Left hindlimb (tissue), 1 donor: ENCODE measurements around the gene PRKAG1.

ENCODE experiments used
- DNase-seq: peaks from one replicate; pipeline ENCODE4 v3.0.0-alpha.2; 2018

PRKAG1 gene

DNA sequence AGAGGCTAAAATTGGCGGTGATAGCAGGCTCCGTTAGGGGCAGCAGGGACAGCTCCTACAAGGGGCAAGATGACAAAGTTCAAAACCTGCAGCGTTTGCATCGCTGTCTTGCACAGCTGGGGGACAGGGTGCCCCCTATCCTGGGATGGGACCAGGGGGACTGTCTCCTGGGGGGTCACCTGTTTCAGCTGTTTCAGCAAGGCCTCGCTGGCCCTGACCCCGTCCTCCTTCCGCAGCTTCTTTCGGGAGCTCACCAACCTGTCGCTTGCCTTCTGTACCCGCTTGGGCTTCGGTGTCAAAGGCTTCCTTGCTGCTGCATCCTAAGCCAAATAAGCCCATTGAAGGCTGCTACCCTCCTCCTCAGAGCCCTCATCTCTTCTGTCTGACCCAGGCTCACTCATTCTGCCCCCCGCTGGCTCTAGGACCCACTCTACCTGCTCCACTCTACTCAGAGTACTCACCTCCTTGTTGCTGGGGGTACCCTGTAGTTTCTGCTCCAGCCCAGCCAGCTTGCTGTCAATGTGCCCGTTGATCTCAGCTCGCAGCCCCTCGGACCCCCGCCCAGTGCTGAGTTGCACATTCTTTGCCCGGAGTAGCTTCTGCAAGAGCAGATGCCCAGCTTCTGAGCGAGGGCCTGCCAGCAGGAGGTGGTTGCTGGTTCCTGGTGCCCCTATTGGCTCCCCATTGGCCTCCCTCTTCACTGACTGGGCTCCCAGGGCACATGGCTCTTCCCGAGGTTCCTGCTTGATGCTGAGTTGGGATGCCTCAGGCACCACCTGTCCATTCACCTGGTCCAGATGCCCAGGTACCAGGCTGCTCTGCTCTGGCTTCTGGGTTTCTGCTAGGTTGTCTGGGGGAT is 12.4 kb upstream of the PRKAG1 start:
- DNase-seq: no peak

DNA sequence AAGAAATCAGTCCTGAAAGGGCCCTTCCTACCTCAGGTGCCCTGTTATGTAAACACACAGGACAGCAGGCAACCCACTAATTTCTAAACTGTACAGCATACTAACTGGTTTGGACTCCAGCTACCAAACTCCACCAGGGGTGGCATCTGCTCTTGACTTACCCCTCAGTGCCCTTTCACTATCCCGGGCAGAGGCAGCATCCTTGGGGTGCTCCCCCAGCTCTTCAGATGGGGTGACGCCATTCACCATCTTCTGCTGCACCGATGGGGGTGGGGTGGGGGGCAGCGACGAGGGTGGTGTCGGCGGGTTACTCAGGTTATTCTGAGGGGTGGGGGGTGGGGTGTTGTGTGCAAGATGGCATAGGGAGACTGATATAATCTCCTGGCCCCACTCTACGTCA is 11.5 kb upstream of the PRKAG1 start:
- DNase-seq: no peak

DNA sequence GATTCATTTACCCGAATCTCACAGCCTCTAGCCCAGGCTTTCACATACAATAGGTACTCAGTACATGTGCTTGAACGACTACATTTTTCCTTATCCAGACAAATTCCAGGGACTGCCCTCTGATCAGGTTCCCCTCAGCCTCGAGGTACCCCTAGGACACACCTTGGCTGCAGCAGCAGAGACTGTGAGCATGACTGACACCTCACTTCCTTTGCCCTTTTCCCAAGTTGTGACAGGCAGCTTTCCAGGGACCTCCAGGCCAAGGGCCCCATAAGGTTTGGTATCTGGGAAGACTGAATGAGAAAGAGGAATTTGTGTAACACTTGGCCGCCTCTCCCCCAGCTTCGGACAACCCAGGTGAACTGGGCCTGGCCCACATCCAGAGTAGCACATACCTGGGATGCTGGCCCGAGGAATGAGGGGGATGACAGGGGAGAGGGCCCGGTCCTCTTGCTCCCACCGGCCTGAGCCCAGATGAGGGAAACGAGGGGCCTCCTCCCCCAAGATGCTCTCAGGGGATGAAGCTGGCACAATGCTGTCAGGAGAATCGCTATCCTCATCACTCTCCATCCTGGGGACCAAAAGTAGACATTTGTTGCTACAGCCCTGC is 10.2 kb upstream of the PRKAG1 start:
- DNase-seq: no peak

DNA sequence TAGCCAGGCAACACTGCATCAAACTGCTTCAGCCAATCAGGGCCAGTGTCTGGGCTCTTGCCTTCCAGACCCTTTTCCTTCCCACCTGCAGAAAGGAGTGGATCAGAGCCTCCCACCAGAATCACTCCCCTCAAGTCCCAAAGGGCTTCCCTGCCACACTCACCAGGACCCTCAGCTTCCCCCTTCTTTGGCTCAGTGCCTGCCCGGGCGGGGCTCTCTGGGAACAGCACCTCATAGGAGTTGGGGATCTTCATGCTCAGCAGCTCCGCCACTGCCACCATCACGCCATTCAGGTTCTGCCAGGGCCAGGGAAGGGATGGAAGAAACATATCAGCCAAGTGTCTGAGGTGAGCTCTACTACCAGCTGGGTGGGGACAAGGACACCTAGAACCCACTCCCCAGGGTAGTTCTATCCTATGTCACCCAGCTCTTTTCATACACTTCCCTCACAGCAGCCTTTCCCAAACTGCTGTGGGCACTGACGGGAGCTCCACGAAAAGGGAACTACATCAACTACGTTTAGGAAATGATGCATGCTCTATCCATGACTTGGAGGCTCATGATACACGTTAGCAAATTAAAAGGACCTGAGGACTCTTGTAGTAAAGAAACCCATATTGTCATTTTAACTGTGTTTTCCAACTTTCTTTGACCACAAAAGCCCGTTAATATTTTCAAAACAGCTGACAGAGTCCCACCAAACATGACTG is 9.4 kb upstream of the PRKAG1 start:
- DNase-seq: no peak

DNA sequence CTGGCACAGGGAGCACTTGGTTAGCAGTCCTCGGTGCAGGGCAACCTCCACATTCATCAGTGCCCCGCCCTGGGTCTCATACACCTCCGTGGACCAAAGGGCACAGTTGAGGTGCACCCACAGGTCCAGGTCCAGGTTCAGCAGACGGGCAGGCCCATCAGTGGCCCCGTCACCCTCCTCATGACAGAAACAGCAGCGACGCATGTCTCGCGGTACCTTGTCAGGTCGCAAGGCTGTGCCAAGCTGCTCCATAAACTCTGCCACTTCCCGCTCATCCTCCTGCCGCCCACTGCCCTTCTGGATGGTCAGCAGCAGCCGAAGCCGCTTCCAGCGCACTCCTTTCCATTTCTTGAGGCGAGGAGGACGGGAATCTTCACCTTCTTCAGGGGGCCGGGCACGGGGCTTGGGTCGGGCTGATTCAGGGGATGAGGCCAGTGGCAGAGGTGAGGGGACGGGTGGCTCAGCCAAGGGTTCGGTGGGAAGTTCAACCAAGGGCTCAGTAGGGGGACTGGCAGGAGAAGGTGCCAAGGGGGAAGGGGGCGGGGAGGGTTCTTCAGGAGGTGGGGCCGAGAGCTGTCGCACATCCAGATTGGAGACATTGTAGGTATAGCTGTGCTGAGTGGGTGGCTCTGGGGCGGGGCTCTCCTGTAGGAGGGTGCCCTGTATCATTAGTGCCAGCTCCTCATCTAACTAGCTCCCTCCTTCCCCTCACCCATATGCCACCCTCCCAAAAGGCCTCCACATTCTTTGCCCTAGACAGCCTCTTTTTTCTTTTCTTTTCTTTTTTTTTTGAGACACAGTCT is 8.3 kb upstream of the PRKAG1 start:
- DNase-seq: no peak

DNA sequence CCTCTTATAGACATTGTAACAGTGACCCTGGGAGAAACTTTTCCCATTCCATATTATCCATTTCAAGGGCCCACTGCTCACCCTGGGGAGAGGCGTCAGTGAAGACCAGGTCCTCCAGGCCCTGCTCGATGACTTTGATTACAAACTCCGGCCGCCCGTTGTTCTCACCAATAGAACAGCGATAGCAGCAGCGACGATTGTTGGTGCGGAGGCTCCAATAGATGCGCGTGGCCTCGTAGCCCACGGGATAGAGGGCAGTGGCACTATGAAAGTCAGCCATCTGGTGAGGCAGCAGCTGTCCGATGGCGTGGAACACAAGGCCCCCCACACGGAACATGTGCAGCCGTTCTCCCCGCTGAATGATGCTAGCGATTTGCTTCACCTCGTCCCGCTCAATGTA is 7.5 kb upstream of the PRKAG1 start:
- no peak for DNase-seq

DNA sequence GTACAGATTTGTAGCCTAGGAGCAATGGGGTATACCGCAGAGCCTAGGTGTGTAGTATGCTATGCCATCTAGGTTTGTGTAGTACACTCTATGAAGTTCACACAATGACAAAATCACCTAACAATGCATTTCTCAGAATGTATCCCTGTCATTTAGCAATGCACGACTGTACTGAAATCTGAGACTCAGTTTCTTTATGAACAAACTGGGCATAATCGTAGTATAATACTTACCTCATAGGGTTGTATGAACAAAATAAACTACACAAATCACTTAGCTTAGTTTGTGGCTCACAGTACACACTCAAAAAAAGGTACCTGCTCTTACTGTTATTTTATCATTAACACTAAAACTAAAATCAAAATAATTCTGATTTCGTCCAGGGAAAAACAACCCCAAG is 6.9 kb upstream of the PRKAG1 start:
- no peak for DNase-seq

DNA sequence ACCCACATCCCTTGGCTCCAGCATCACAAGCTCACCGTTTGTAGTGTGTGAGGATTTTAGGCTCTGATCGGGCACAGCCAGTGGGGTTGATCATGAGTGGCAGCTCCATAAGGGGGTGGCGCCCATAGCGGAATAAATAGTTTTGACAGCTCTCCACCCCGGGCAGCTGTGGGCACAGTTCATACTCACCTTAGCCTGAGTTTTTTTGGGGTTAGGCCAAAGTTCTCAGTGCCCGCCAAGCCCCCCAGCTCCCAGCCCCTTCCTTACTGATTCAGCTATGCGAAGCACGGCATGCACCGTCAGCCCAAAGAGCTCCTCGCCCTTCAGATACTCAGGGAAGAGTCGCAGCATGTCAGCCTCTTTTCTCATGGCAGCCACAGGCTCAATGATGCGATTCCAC is 6.0 kb upstream of the PRKAG1 start:
- no peak for DNase-seq

DNA sequence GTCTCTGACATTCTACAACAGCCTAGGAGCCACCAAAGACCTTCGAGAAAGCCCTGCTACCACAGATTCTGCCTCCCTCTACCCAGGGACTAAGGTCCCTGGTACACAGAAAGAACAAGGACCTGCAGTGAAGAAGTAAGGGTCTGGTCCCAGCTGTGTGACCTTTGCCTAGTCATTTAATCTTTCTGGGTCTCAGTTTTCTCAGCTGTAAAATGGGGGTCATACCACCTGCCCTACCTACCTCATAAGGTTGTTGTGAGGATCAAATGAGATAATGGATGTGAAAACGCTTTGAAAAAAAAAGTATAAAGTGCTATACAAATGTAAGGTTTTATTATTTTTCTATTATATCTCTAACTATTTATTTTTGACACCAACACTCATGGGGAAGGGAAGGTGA is 5.2 kb upstream of the PRKAG1 start:
- no peak for DNase-seq

DNA sequence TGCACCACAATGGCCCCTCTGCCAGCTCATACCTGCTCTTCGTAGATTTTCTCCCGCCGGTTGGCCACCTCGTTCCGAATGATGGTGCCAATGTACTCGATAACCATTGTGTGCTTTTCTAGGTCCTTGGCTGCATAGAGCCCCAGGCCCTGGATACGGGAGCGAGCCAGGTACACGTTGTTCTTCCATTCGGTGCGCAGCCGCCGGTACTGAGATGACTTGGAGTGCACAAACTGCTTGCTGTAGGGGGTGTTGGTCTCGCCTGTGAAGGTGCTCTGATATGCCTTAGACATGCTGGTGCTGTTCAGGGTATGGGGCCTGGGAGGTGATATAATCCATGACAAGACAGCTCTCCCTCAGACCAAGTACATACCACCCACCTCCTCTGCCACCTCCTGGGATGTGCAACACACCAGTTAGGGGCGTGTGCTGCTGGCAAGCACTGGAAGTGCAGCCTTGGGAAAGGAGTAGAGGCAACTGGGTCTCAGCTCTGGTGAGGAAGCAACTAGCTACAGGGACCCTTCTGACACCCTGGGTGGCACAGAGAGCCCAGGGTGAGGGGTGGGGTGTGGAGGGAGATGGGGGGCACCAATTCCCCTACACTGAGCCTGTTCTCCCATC is 4.1 kb upstream of the PRKAG1 start:
- no peak for DNase-seq

DNA sequence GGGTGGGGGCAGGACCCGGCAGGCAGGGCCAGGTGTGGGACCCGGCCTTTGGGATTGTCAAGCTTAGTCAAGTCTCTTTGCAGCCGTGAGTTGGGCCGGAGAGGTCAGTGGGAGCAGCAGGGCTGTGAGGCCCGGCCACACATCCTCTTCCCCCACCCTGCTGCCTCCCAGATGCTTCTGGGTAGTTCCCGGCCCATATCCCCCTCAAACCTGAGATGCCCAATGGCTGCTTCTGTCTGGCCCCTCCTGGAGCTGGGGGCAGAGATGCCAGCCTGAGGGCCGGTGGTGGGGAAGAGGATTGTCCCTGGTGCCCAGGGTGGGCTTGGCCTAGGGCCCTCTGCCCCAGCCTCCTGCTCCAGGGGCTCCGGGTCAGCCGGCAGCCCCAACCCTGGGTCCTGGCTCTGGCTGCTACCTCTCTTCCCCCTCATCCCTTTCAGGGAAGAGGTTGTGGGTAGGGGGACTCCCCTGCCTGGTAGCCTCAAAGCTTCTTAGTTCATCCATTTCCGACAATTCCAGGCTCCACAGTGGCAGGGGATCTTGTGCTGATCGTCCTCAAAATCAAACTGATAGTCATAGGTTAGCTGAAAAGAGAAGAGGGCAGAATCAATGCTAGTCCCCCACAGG is 2.8 kb upstream of the PRKAG1 start:
- DNase-seq: no peak

DNA sequence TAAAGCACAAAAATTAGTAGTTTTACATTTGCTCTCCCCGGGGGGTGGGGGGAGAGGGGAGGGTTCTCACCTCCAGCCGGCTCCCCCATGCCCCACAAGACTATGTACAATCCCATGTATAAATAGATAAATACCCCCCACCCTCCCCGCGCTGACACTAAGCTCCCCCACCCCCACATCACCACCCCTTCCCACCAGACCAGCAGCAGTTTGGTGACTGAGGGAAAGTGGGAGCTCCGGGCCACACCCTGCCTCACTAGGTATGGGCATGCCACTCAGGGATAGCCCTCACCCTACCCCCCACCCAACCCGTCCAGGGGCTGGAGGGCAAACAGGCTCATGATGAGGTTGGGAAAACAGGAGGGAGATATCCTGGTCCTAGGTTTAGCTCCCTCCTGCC is 1.9 kb upstream of the PRKAG1 start:
- no peak for DNase-seq

DNA sequence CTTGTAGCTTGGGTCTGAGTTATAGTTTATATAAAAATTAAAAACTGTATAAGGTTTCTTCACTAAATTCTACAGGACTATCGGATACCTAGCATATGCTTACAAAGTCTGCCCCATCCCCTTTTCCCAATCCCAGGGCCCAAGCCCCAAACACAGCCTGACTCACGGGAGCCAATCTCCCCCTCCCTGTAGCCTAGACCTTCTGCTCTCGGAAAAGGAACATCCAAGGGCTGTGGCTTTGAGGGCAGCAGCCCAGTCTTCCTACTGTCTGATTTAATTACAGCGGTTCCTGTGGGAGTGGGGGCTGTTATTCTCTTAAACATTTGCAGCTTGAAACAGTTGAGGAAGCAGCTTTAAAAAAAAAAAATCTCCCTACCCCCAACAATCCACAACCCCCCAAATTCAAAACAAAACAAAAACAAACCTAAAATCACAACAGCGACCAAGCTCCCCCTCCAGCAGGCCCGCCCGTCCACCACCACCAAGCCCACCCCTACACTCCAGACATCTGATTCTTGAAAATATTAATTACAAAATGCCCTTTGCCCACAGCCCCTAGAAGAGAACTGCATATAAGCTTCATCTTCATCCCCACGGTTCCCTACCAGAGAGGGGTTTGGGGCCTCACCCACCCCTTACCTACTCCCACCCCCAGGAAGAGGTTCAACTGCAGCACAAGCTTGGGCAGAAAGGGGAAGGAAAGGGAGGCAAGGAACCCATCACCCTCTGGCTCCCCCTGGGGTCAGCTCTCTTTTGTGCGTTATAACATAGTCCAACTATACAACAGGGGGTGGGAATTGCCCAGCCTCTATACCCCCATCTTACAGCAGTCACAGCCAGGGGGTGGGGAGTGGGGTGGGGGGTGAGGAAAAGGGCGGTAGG is 1.1 kb upstream of the PRKAG1 start:
- DNase-seq: no peak

DNA sequence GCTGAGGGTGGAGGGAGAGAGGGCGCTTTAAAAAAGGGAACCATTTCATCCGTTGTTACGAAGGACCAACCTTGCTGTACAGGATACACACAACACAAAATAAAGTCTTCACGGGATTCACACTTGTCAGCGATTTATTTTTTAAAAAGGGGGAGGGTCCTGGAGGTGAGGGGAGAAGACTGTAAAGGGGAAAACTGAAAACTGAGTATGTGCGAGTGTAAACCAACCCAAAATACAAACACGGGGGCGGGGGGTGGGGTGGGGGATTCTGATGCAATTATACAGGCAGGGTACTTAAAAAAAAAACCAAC is 499 bp upstream of the PRKAG1 start:
- no peak for DNase-seq

DNA sequence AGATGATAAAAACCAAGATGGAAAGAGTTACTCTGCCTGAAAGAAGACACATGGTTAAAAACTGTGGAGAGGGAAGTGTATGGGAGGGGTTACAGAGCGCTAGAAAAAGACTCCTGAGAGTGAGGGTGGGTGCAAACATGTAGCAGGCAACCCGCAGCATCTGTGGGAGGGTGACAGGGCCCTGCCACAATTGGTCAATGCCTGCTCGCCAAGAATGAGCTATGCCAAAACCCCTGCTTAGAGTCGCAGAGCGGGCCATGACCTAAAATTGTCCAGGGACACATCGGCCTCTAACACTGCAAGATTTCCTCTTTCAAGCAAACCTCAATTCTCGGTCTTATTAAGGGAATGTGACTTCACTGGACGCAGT is 700 bp downstream of the PRKAG1 start:
- no peak for DNase-seq

DNA sequence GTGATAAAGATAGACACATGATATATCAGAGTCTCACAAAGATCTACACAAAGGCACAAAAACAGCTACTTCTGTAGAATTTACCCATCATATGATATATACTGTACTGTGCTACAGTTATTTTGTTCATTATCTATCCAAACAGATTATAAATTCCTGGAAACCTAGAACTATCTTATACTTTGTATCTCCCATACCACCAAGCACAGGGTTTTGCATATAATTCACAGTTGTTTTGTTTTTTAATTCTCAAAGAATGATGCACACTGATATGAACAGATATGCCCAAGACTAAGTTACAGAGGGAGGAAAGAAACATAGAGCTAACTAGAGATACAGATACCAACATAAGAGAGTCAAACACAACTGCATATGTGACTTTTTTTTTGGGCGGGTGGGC is 3.4 kb downstream of the PRKAG1 start:
- DNase-seq: no peak

DNA sequence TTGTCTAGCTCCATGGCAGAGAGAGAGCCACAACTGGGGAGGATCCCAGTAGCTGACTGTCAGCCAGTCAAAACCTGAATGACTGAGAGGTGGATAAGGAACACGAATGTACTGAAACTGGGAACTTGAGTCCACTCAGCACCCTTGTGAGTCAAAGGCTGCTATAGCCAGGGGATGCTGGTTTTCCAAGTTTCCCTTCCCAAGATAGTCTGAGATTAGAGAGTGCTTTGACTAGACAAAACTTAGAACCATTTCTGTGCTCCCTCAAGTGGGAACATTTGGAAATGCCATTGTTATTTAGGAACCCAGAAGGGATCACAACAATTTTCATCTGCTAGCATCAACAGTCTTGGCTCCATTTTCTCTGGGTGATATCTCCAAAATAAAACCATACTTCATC is 4.0 kb downstream of the PRKAG1 start:
- DNase-seq: no peak

DNA sequence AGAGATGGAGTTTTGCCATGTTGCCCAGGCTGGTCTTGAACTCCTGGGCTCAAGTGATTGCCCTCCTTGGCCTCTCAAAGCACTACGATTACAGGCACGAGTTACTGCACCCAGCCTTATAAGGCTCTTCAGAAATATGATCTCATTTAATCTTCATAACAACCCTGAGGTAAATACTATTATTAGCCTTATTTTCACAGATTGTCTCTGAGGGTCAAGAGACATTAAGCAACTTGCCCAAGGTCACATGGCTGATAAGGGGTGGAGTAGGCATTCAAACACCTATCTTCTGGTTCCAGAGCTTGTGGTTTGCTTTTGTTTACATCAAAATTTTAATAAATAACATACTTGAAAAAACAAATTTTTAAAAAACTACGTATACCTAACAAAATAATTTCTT is 5.1 kb downstream of the PRKAG1 start:
- no peak for DNase-seq

DNA sequence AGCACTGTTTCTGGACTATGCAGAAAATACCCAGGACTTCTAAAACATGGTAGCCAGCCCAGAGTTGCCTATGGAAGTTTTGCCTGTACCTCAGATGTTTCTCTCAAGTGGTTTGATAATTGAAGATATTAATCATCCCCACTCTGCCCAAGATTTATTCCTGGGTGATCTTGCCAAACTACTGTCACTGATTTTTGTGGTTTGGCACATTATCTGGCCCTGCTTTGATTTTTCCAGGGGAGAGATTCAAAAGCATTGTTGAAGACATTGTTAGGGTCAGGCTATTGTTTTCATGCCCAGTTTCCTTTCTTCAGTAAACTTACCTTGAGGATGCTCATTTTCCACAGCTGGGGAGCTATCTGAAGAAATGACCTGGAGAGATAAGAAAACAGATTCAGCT is 5.8 kb downstream of the PRKAG1 start:
- no peak for DNase-seq

DNA sequence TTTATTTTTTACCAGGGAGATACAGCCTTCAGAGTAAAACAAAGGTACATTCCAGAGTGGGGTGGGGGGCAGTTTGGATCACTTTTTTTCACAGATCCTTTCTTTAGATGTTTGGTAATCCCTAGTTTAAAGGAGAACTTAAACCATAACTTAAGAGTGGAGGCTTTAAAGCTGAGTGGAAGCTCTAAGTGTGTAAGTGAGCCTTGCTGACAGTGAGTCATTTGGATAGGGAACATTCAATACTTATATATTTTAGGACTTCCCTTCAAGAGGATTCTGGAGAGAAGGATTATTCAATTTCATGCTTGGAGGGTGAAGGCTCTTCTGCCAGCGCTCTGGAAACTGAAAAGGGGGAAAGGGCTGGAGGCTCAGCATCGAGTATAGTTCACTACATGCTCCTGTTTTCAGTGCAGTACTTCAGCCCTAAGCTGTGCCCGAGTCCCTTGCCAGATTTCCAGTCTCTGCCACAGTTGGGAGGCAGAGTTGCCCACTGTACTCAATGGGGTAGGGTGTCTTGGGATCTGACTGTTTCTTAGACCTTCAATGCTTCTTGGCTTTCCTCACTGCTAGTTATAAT is 8.4 kb downstream of the PRKAG1 start:
- no peak for DNase-seq

DNA sequence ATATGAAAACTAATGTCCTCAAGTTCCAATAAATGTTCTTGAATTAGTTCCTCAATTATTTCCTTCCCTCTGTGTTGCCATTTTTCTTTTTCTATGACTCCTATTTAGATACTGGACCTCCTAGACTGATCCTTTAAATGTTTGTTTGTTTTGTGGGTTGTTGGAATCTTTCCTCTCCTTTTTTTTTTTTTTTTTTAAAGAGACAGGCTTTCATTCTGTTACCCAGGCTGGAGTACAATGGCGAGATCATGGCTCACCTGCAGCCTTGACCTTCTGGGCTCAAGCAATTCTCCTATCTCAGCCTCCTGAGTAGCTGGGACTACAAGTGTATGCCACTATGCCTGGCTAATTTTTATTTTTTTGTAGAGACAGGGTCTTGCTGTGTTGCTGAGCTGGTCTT is 9.6 kb downstream of the PRKAG1 start:
- DNase-seq: no peak
